Thymus (tissue), 11 donors: ENCODE measurements around the gene METTL18. TPM values are rescaled to one million over a fixed set of nuclear protein-coding genes. Genes with fewer than 3 reads are reported as not detected.

Source experiments
- DNase-seq, 9 donors: peaks; one replicate each; pipeline ENCODE4 v3.0.0-alpha.2; 2013; ENCODE audit warnings: low spot score in 9 of 9, low read depth in 6 of 9, missing footprints in 1 of 9
- H3K27ac ChIP-seq, 2 donors: one replicate each; pipeline ENCODE4 v1.5.1; 2013; ENCODE audit warnings: control low read depth in 1 of 2, low read depth in 1 of 2, low read length in 1 of 2, mild to moderate bottlenecking in 1 of 2, moderate library complexity in 1 of 2
- H3K27me3 ChIP-seq, 2 donors: one replicate each; pipeline ENCODE4 v1.5.1; 2013; ENCODE audit warnings: low read length in 1 of 2; ENCODE audit not compliant: control insufficient read depth in 2 of 2, insufficient read depth in 1 of 2
- H3K36me3 ChIP-seq, 2 donors: one replicate each; pipeline ENCODE4 v1.5.1; 2013; ENCODE audit warnings: low read length in 1 of 2, mild to moderate bottlenecking in 1 of 2, moderate library complexity in 1 of 2; ENCODE audit not compliant: control insufficient read depth in 2 of 2, insufficient read depth in 2 of 2
- H3K4me1 ChIP-seq, 2 donors: one replicate each; pipeline ENCODE4 v1.5.1; 2013; ENCODE audit warnings: low read length in 2 of 2; ENCODE audit not compliant: control insufficient read depth in 2 of 2, insufficient read depth in 2 of 2
- H3K4me3 ChIP-seq, 2 donors: one replicate each; pipeline ENCODE4 v1.5.1; 2013; ENCODE audit warnings: low read length in 2 of 2, control low read depth in 1 of 2, mild to moderate bottlenecking in 1 of 2
- H3K9me3 ChIP-seq, 2 donors: one replicate each; pipeline ENCODE4 v1.5.1; 2013; ENCODE audit warnings: low read length in 1 of 2, mild to moderate bottlenecking in 1 of 2; ENCODE audit not compliant: control insufficient read depth in 2 of 2, insufficient read depth in 1 of 2
- WGBS: extraction: QIAGEN DNeasy Blood & Tissue Kit; methylation state at CpG from one replicate; pipeline ENCODE4 v1.1.7; 2013; 5-methylcytosine and 5-hydroxymethylcytosine counted together
- polyA plus RNA-seq: library from polyadenylated mRNA; stranded (reverse); fragments of 200-250 nt; gene quantifications from one replicate; pipeline ENCODE4 v1.2.3, GENCODE V29; 2013
- total RNA-seq: library from RNA; stranded (reverse); fragments of 120-200 nt; gene quantifications from one replicate; pipeline ENCODE4 v1.2.4, GENCODE V29; 2013
- donor health status: healthy.

METTL18 gene
- total and polyA plus RNA-seq, 2 donors: 16.7 to 24.6 TPM

DNA sequence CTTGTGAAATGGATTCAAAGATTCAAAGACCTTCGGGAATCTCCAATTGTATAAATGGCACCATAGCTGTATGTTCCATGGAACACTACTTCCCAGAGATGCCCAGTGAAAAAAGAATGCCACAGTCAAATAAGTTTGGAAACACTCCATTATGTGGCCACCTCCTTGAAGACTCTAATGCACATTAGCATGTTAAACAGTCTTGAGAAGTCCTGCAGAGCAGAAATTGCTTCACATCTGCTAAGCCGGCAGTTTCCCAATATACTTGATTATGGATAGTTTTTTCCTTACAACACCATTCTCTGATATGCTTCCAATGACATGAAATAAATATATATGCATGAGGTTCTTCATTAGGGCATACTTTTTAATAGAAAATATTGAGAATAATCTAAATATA is 48.2 kb downstream of the METTL18 start:
- H3K4me1 ChIP-seq: no peaks in the 10 kb centered on the region
- no peak overlapping the region for H3K27ac ChIP-seq
- no peaks in the 10 kb centered on the region for H3K9me3 ChIP-seq
- no peaks in the 10 kb centered on the region for H3K36me3 ChIP-seq
- no peaks in the 10 kb centered on the region for H3K27me3 ChIP-seq
- over 99% methylated on average over 2 of the region's 2 CpGs for WGBS
- no peak overlapping the region for H3K4me3 ChIP-seq
- DNase-seq: no peak

GRCh38 chr1:169745015-169745861 is 49.5 kb downstream of the METTL18 start:
- H3K9me3 ChIP-seq: no peaks in the 10 kb centered on the region
- no peak for DNase-seq
- H3K27ac ChIP-seq: no peak overlapping the region
- H3K4me3 ChIP-seq: no peak overlapping the region
- no peaks in the 10 kb centered on the region for H3K4me1 ChIP-seq
- no peaks in the 10 kb centered on the region for H3K36me3 ChIP-seq
- H3K27me3 ChIP-seq: no peaks in the 10 kb centered on the region
- WGBS: 95% methylated on average over 5 of the region's 5 CpGs

Other genes with a start within 250 kb of the METTL18 start
- 0.85 TPM for gene F5, start 208.4 kb downstream of the METTL18 start, total RNA-seq
- gene F5, start 208.4 kb downstream of the METTL18 start, polyA plus RNA-seq: 4.1 TPM
- 1.0 TPM for gene SELP, start 164.8 kb downstream of the METTL18 start, total RNA-seq
- 3.7 TPM for gene SELP, start 164.8 kb downstream of the METTL18 start, polyA plus RNA-seq
- 136 TPM for gene SELL, start 83.3 kb downstream of the METTL18 start, total RNA-seq
- gene SELL, start 83.3 kb downstream of the METTL18 start, polyA plus RNA-seq: 73.0 TPM
- gene SELE, start 60.8 kb downstream of the METTL18 start, total RNA-seq: 2.8 TPM
- gene SELE, start 60.8 kb downstream of the METTL18 start, polyA plus RNA-seq: 1.5 TPM
- 13.5 TPM for gene SCYL3, start 99.0 kb upstream of the METTL18 start, total RNA-seq
- gene SCYL3, start 99.0 kb upstream of the METTL18 start, polyA plus RNA-seq: 10.0 TPM